Caco-2 (cell line): ENCODE measurements around the gene SLC16A12. TPM values are rescaled to one million over a fixed set of nuclear protein-coding genes. Genes with fewer than 3 reads are reported as not detected.

Experiments
- BruUV-seq: library from RNA; stranded (reverse); fragments of 400-500 nt; replicated peaks from 2 replicates; lab custom pipeline; 2021; lab: Mats Ljungman, UMichigan
- CTCF ChIA-PET: fragments of 300-600 bp; sonication (Branson Sonifier 250); formaldehyde crosslinking; loops from one replicate; lab custom pipeline; 2022; ENCODE audit warnings: antibody characterized with exemption; lab: Charles Lee
- POLR2A ChIA-PET: fragments of 300-600 bp; sonication (Branson Sonifier 250); formaldehyde crosslinking; loops from one replicate; lab custom pipeline; 2022; ENCODE audit warnings: antibody characterized with exemption; lab: Charles Lee
- DNase-seq, 2 experiments: peaks; one replicate each; pipeline versions ENCODE4 v3.0.0 to v3.0.0-alpha.2; 2020 to 2022
- H3K27me3 ChIP-seq: replicated peaks from 2 replicates; pipeline ENCODE4 v1.6.0; 2011; ENCODE audit warnings: low read length; ENCODE audit not compliant: control insufficient read depth, insufficient read depth
- H3K36me3 ChIP-seq: 2 replicates; pipeline ENCODE4 v1.5.1; 2011; ENCODE audit warnings: low read length; ENCODE audit not compliant: control insufficient read depth, insufficient read depth
- H3K4me1 ChIP-seq: fragments of 250-450 bp; sonication (Bioruptor Pico); 2 replicates; pipeline ENCODE4 v1.5.1; 2020; ENCODE audit warnings: mild to moderate bottlenecking
- H3K4me3 ChIP-seq: 2 replicates; pipeline ENCODE4 v1.5.1; 2011; ENCODE audit warnings: low read depth, mild to moderate bottlenecking, control low read depth, low read length
- H3K9me3 ChIP-seq: fragments of 250-450 bp; sonication (Bioruptor Pico); 2 replicates; pipeline ENCODE4 v1.5.1; 2020; ENCODE audit warnings: mild to moderate bottlenecking, moderate library complexity
- H3K27ac Mint-ChIP-seq: one replicate; pipeline ENCODE4 v1.8.0; 2022; ENCODE audit warnings: mixed read lengths; ENCODE audit not compliant: unreplicated experiment
- H3K27me3 Mint-ChIP-seq: one replicate; pipeline ENCODE4 v1.8.0; 2022; ENCODE audit warnings: mixed read lengths; ENCODE audit not compliant: insufficient read depth, unreplicated experiment
- H3K36me3 Mint-ChIP-seq: one replicate; pipeline ENCODE4 v1.8.0; 2022; ENCODE audit warnings: mild to moderate bottlenecking, mixed read lengths; ENCODE audit not compliant: insufficient read depth, unreplicated experiment
- H3K4me1 Mint-ChIP-seq: one replicate; pipeline ENCODE4 v1.8.0; 2022; ENCODE audit warnings: low read depth, mixed read lengths; ENCODE audit not compliant: unreplicated experiment
- H3K4me3 Mint-ChIP-seq: one replicate; pipeline ENCODE4 v1.8.0; 2022; ENCODE audit warnings: mild to moderate bottlenecking, moderate library complexity, mixed read lengths; ENCODE audit not compliant: unreplicated experiment
- H3K9me3 Mint-ChIP-seq: one replicate; pipeline ENCODE4 v1.8.0; 2022; ENCODE audit warnings: mixed read lengths; ENCODE audit not compliant: unreplicated experiment
- CTCF ChIP-seq, 2 experiments: fragments of 200-600 bp in 1 of 2; IDR thresholded peaks; 1 replicate in 1 of 2; 2 replicates in 1 of 2; pipeline versions ENCODE4 v1.5.1 to v1.8.0; 2011 to 2022; ENCODE audit warnings: antibody characterized with exemption in 1 of 2, control low read depth in 1 of 2, inconsistent platforms in 1 of 2, low read depth in 1 of 2, low read length in 1 of 2, mild to moderate bottlenecking in 1 of 2, moderate library complexity in 1 of 2; ENCODE audit not compliant: insufficient read depth in 1 of 2, severe bottlenecking in 1 of 2, unreplicated experiment in 1 of 2
- intact Hi-C: fragments of 100-400 bp; cut with micrococcal nuclease; formaldehyde crosslinking; loops from one replicate; pipeline ENCODE4 v1.10.0; 2022; ENCODE audit not compliant: unreplicated experiment
- total RNA-seq: library from RNA; stranded (reverse); gene quantifications from 2 replicates; pipeline ENCODE4 v1.2.3, GENCODE V29; 2022

SLC16A12 gene
- total RNA-seq, 1 experiment from 2014 or later, result not detected

GRCh38 chr10:89505640-89506275 is 29.6 kb downstream of the SLC16A12 start:
- DNase-seq, result no peak
- H3K27ac Mint-ChIP-seq, result no peak overlapping the region
- no peaks in the 10 kb centered on the region for H3K9me3 Mint-ChIP-seq
- no TSS peak for BruUV-seq
- H3K27me3 ChIP-seq, result no peaks in the 10 kb centered on the region
- no peaks in the 10 kb centered on the region for H3K4me1 Mint-ChIP-seq
- H3K9me3 ChIP-seq, result no peaks in the 10 kb centered on the region
- TF ChIP-seq CTCF (IDR thresholded peaks at IDR 0.05; ENCODE audit: insufficient read depth in 1 of 2, low read depth in 1 of 2, low read length in 1 of 2, severe bottlenecking in 1 of 2, unreplicated experiment in 1 of 2), result no peak
- CTCF ChIA-PET, result no interaction called here
- no peaks in the 10 kb centered on the region for H3K36me3 Mint-ChIP-seq
- no peak overlapping the region for H3K4me3 ChIP-seq
- H3K4me1 ChIP-seq, result no peaks in the 10 kb centered on the region
- POLR2A ChIA-PET, result no interaction called here
- H3K27me3 Mint-ChIP-seq, result peaks cover 16% of the 10 kb centered on the region
- intact Hi-C loops, result no loop called here
- H3K4me3 Mint-ChIP-seq, result no peak overlapping the region
- no peaks in the 10 kb centered on the region for H3K36me3 ChIP-seq

GRCh38 chr10:89504691-89505090 is 30.7 kb downstream of the SLC16A12 start:
- BruUV-seq, result no TSS peak
- no peaks in the 10 kb centered on the region for H3K9me3 ChIP-seq
- Mint-ChIP-seq H3K9me3 (peaks cover 7% of the 10 kb centered on the region), H3K4me3 (no peak overlapping the region), H3K27ac (no peak overlapping the region), H3K27me3 (peaks cover 16% of the 10 kb centered on the region), H3K36me3 (no peaks in the 10 kb centered on the region), H3K4me1 (no peaks in the 10 kb centered on the region)
- H3K4me3 ChIP-seq, result no peak overlapping the region
- no peaks in the 10 kb centered on the region for H3K36me3 ChIP-seq
- no peaks in the 10 kb centered on the region for H3K4me1 ChIP-seq
- TF ChIP-seq CTCF (IDR thresholded peaks at IDR 0.05; ENCODE audit: insufficient read depth in 1 of 2, low read depth in 1 of 2, low read length in 1 of 2, severe bottlenecking in 1 of 2, unreplicated experiment in 1 of 2), result no peak
- H3K27me3 ChIP-seq, result no peaks in the 10 kb centered on the region
- intact Hi-C loops, result no loop called here
- CTCF ChIA-PET, result no interaction called here
- POLR2A ChIA-PET, result no interaction called here
- no peak for DNase-seq

GRCh38 chr10:89503652-89504370 is 31.6 kb downstream of the SLC16A12 start:
- no peak for DNase-seq
- no peaks in the 10 kb centered on the region for H3K9me3 ChIP-seq
- ChIA-PET POLR2A (no interaction called here), CTCF (no interaction called here)
- H3K4me3 ChIP-seq, result no peak overlapping the region
- intact Hi-C loops, result no loop called here
- no peaks in the 10 kb centered on the region for H3K36me3 ChIP-seq
- no peaks in the 10 kb centered on the region for H3K36me3 Mint-ChIP-seq
- H3K27me3 ChIP-seq, result no peaks in the 10 kb centered on the region
- no peaks in the 10 kb centered on the region for H3K4me1 Mint-ChIP-seq
- no peak for TF ChIP-seq CTCF (IDR thresholded peaks at IDR 0.05; ENCODE audit: insufficient read depth in 1 of 2, low read depth in 1 of 2, low read length in 1 of 2, severe bottlenecking in 1 of 2, unreplicated experiment in 1 of 2)
- H3K27ac Mint-ChIP-seq, result no peak overlapping the region
- H3K27me3 Mint-ChIP-seq, result peaks cover 18% of the 10 kb centered on the region
- H3K9me3 Mint-ChIP-seq, result peaks cover 13% of the 10 kb centered on the region
- BruUV-seq, result no TSS peak
- H3K4me3 Mint-ChIP-seq, result no peak overlapping the region
- H3K4me1 ChIP-seq, result no peaks in the 10 kb centered on the region
